DOHH2 (cell line): Measurements from ENCODE around the gene GRM4.

Experiments used
- CTCF ChIP-seq: fragments of 200-600 bp; sonication (generic); IDR thresholded peaks from one replicate; pipeline ENCODE4 v1.5.1; 2014; ENCODE audit warnings: antibody characterized with exemption, mild to moderate bottlenecking, low read depth, low read length; ENCODE audit not compliant: poor library complexity, severe bottlenecking
- EZH2phosphoT487 ChIP-seq: fragments of 200-600 bp; sonication (generic); IDR thresholded peaks from 2 replicates; pipeline ENCODE4 v1.6.1; 2017; ENCODE audit warnings: borderline replicate concordance, mild to moderate bottlenecking, antibody characterized with exemption, low read length, moderate library complexity, mixed read lengths

- TF ChIP-seq CTCF = no peak
- no peak for TF ChIP-seq EZH2phosphoT487
Observed at GRCh38 chr6:34145161-34146020, 496 bp downstream of the GRM4 start.
